Left hindlimb (tissue), 1 donor: ENCODE data around the gene DPYD.

Source experiments
- DNase-seq: peaks from one replicate; pipeline ENCODE4 v3.0.0-alpha.2; 2018

The DPYD gene

GRCh38 chr1:97680470-97680869 lies 240.4 kb downstream of the DPYD start:
- DNase-seq: no peak

GRCh38 chr1:97677702-97678101 lies 243.1 kb downstream of the DPYD start:
- DNase-seq: no peak

DNA sequence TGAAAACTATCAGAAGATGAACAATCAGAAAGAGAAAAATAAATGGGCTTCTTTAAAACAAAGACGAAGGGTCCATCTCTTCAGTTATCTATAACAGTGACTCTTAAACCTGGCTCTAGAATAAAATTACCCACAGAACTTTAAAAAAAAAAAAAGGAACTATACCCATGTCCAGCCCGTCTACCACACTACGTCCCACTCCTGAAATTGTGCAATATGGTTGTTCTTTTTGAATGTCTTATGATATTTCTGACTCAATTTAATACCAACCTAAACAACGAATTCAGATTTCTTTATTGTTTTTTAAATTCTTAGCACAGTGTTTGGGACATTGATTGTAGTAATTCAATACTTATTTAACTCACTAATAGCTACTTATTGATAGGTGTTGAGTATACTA lies 246.3 kb downstream of the DPYD start:
- DNase-seq: no peak

- DNase-seq: no peak
Observed at GRCh38 chr1:97668945-97669344, 251.9 kb downstream of the DPYD start.

GRCh38 chr1:97660431-97661105 lies 260.3 kb downstream of the DPYD start:
- no peak for DNase-seq

DNA sequence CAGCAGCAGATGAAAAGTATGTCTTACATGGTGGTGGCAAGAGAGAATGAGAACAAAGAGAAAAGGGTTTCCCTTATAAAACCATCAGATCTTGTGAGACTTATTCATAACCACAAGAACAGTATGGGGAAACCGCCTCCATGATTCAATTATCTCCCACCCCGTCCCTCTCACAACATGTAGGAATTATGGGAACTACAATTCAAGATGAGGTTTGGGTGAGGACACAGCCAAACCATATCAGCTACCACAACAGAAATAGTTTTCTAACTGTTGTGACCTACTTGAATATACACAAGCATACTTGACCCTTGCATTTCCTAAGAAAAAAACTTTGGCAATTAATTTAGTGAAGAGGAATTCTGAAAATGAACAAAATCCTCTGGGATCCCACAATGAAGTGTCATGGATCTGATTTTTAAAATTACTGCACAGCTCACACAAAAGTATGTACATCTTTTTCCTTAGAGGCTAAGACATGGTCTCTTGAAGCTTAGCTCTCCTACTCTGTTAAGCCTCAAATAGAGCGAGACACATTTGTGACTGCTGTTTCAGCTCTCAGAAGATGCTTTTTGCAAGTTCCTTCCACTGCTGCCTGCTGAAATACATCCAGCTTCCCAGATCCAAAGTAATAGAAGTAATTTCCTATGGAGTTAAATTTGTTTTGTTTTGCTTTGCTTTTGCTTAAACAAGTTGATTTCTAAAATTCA lies 265.8 kb downstream of the DPYD start:
- DNase-seq: no peak

DNA sequence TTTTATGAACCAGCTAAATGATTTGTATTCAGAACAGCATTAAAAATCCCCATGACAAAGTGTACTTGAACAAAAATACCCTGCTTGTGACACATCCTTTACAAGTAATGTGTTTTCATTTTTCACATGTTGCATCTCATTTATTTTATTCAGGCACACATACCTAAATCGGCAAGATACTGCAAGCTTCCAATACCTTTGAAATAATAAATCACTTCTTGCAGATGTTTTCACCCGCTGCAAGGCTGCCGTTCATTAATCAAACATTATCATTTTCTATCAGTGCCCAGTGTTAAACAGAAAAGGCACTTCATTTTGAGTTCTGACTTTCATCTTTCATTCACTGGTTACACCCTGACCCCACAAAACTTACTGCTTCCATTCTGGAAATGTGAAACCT lies 269.6 kb downstream of the DPYD start:
- DNase-seq: no peak

DNA sequence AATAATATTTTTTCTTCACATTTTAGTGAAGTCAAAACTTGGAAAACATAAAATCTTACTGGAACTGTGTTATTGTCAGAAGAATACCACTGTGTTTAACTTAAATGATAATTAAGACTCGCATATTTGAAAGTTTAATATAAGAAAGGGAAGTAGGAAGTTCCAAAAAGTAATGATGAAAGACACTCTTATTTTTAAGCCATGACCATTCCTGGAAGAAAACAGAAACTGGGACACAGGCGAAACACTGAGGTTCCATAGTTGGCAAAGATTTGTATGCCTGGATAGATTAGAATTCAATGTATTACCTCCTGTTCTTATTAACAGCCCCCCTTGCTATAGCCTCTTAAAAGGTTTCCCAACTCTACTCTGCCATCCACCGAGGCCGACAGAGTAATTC lies 271.2 kb downstream of the DPYD start:
- no peak for DNase-seq

DNA sequence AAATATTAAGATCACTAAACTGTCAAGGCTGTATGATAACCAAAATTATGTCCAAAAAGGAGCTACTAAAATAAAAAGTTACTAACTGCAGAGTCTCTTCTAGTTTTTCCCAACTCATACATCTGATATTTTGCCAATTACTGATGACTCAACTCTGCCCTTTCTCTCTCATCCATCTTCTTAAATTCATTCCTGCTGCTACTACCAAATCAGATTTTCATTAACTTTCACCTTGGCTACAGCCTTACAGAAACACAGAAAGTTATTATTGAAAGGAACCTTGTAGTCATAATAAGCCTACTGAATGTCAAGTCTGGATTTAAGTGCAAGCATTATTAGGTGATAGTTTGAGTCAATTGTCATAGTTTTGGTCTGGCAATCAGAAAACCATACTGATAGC lies 273.1 kb downstream of the DPYD start:
- no peak for DNase-seq

DNA sequence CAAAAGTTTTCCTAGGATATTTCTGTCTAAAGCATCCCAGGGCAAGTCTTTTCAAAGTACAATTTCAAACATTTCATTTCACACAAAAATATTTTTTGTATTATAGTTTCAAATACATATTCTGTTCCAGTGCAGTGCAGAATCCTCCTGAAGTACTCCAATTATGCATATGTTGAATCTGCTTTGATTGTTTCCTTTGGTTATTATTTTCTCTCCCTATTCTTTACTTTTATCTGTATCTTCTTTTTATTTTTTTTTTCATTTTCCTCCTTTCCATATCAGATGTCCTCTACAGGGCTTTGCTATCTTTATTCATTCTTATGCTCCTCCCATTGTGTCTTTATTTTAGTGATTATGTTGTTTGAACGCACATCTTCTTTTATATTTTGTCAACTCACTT lies 274.8 kb downstream of the DPYD start:
- DNase-seq: no peak

DNA sequence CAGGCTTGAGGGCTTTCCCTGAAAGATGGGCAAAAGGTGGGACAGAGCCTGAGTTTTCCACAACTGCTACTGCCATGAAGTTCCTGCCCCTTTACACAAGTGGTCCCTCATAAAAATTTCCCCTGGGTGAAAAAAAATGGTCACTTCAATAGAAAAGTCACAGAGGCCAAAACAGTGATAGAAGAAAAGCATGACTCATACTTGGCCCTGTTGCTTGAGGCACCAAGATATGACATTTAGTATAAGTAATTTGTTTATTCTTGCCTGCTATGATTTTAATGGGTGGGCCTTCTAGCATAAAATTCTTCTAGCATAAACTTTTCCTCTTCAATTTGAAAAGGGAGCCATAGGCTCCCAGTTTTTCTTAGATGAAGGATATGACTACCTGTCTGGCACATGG lies 280.2 kb downstream of the DPYD start:
- no peak for DNase-seq

DNA sequence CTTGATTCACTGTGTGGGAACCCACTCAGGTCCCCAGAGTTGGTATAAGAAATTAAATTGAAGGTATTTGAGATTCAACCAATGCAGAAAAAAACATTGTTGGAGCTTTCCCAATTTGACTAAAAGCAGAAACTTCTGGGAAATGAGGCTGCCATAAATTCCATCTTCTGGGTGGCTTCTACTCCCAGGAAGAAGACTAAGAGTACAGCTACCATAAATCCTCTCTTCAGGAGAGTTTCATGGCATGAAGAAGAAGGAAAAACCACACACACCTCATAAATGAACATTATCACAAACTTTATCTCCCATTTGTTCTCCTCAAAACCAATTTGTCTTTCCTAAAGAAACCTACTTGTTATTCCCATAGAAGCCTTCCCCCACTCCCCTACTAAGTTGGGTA lies 283.9 kb downstream of the DPYD start:
- DNase-seq: no peak

GRCh38 chr1:97634758-97635157 lies 286.1 kb downstream of the DPYD start:
- no peak for DNase-seq

GRCh38 chr1:97632776-97633175 lies 288.1 kb downstream of the DPYD start:
- DNase-seq: no peak

DNA sequence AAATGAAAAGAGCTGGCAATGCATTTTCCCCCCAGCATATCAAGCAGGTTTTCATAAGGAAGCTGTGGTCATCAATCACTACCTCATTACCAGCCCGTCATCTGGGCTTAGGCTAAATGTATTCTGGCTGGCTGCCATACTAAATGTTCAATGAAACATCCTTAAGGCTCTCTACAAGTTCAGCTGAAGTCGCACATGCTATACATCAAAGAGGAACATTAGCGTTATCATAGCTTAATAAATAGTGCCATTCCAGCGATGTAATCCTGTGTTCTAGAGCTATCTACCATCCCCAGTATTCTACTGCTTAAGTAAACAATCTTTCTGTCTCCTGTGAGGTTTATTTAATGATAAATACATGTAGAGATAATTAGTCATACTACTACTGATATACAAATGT lies 288.8 kb downstream of the DPYD start:
- no peak for DNase-seq

- DNase-seq: no peak
Observed at GRCh38 chr1:97630948-97631347, 289.9 kb downstream of the DPYD start.

GRCh38 chr1:97630281-97630680 lies 290.6 kb downstream of the DPYD start:
- DNase-seq: no peak

GRCh38 chr1:97623220-97623619 lies 297.6 kb downstream of the DPYD start:
- no peak for DNase-seq

GRCh38 chr1:97621955-97622354 lies 298.9 kb downstream of the DPYD start:
- DNase-seq: no peak

GRCh38 chr1:97619706-97620105 lies 301.1 kb downstream of the DPYD start:
- no peak for DNase-seq

GRCh38 chr1:97610748-97611147 lies 310.1 kb downstream of the DPYD start:
- DNase-seq: no peak

DNA sequence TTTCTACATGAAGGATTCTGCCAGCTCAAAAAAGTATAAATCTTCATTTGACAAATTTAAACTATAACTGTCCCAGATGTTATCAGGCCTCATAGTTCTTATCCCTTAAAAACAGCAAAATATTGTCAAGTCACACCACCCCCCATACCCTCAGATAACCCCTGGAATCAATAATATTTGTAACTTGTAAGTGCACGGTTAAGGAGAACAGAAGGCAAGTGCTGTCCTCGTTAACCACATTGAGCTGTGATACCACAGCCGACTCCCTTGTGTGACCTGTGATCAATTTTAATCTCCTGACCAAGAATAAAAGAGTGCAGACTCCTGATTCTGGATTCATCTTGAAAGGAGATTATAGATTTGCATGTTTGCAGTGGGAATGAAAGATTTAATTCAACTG lies 310.7 kb downstream of the DPYD start:
- no peak for DNase-seq

DNA sequence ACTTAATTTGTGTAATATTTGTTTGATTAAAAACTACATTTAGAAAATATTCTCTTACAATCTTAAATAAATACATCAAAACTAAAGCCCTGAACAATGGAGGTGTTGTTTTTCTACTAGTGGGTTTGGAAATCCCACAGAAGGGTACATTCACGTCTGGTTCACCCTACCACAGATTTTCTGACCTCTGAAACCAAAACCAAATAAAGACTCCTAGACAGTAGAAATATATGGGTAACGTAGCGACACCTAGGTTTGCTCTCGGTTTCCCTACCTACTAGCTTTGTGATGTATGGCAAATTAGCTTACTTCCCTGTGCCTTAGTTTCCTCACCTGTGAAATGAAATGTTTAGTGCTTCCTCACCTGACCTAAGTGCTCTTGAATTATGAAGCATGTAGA lies 312.6 kb downstream of the DPYD start:
- DNase-seq: no peak

DNA sequence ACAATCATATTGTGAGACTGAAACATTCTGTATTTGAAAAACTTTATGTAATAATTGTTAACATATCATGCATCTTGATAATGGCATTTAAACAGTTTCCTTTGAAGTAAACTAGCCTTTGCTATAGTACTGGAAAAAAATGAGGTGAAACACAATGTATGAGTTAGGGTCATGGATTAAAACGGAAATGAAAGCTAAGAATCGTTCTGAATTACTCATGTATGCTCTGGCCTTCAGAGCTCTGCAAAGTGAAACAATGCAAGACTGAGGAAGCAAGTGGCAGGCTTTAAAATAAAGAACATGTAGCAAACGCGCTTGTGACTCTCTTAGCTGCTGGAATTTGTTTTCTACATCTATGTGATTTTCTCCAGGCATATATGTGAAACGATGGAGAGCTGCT lies 317.1 kb downstream of the DPYD start:
- DNase-seq: no peak

DNA sequence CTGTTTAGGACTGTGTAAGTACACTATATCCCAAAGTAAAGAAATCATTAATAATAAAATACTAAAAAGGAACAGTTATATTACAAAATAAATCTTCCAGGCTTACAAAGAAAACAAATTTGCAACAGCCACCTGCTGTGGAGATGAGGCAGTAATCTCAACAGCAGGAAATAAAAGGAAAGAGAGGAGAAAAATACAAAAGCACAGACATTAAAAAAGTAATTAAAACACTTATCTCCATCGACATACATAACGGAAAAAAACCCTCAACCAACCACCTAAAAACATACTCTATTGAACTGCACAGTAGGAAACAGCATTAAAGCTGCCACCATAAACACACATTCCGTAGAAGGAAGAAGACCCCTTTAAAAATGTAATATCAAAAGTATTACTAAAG lies 317.6 kb downstream of the DPYD start:
- no peak for DNase-seq
